Tibial artery (tissue), 4 donors: ENCODE measurements around the gene STAT2.

Experiments used
- DNase-seq, 2 donors: peaks; one replicate each; pipeline ENCODE4 v3.0.0-alpha.2; 2019
- H3K27ac ChIP-seq, 2 donors: fragments of 200-600 bp; sonication (generic) in 1 of 2; 1 replicate in 1 of 2; 2 replicates in 1 of 2; pipeline ENCODE4 v1.5.1; 2018 to 2019; ENCODE audit warnings: mild to moderate bottlenecking in 1 of 2
- H3K27me3 ChIP-seq, 2 donors: fragments of 200-600 bp; sonication (generic) in 1 of 2; one replicate each; pipeline versions ENCODE4 v1.5.1 to v1.6.0; 2016 to 2019
- H3K36me3 ChIP-seq, 3 donors: fragments of 200-600 bp; sonication (generic) in 2 of 3; one replicate each; pipeline ENCODE4 v1.5.1; 2016 to 2019; ENCODE audit warnings: mild to moderate bottlenecking in 2 of 3
- H3K4me1 ChIP-seq, 4 donors: fragments of 200-600 bp; sonication (generic) in 2 of 4; 1 replicate in 3 of 4; 2 replicates in 1 of 4; pipeline ENCODE4 v1.5.1; 2016 to 2019
- H3K4me3 ChIP-seq, 2 donors: fragments of 200-600 bp; sonication (generic) in 1 of 2; 1 replicate in 1 of 2; 2 replicates in 1 of 2; pipeline ENCODE4 v1.5.1; 2018 to 2019; ENCODE audit warnings: mild to moderate bottlenecking in 2 of 2
- H3K9me3 ChIP-seq, 3 donors: fragments of 200-600 bp; sonication (generic) in 1 of 3; one replicate each; pipeline ENCODE4 v1.5.1; 2016 to 2019
- CTCF ChIP-seq, 2 experiments: fragments of 200-600 bp in 1 of 2; fragments of 450-650 bp in 1 of 2; IDR thresholded peaks; one replicate each; pipeline ENCODE4 v1.5.1; 2017 to 2019; ENCODE audit warnings: antibody characterized with exemption in 2 of 2, mild to moderate bottlenecking in 1 of 2, moderate library complexity in 1 of 2
- intact Hi-C: fragments of 100-400 bp; cut with DNase I; formaldehyde crosslinking; loops from one replicate; pipeline ENCODE4 v1.15.0; 2023; ENCODE audit warnings: low total_unique reads

The STAT2 gene

GRCh38 chr12:56297400-56297799, 62.5 kb downstream of the STAT2 start:
- DNase-seq: no peak
- intact Hi-C loops: no loop called here
- no peaks in the 10 kb centered on the region for H3K27me3 ChIP-seq
- H3K36me3 ChIP-seq: no peaks in the 10 kb centered on the region
- H3K27ac ChIP-seq: no peak overlapping the region
- H3K9me3 ChIP-seq: no peaks in the 10 kb centered on the region
- H3K4me3 ChIP-seq: no peak overlapping the region
- TF ChIP-seq CTCF (IDR thresholded peaks at IDR 0.05): no peak
- H3K4me1 ChIP-seq: peaks cover 0 to 58% (median 37%) of the 10 kb centered on the region in 4 donors

GRCh38 chr12:56296295-56296694, 63.6 kb downstream of the STAT2 start:
- Histone ChIP-seq H3K4me3 (no peak overlapping the region), H3K9me3 (no peaks in the 10 kb centered on the region), H3K36me3 (peaks cover under 1 to 6% (median 5%) of the 10 kb centered on the region in 3 donors), H3K27ac (no peak overlapping the region), H3K27me3 (no peaks in the 10 kb centered on the region), H3K4me1 (peaks cover 0 to 49% (median 39%) of the 10 kb centered on the region in 4 donors)
- TF ChIP-seq CTCF (IDR thresholded peaks at IDR 0.05): no peak
- DNase-seq: no peak
- intact Hi-C loops: no loop called here

- Histone ChIP-seq H3K27ac (no peak overlapping the region), H3K4me3 (no peak overlapping the region), H3K9me3 (no peaks in the 10 kb centered on the region), H3K36me3 (peaks cover 3 to 20% (median 10%) of the 10 kb centered on the region in 3 donors), H3K4me1 (peaks cover 0 to 44% (median 26%) of the 10 kb centered on the region in 4 donors), H3K27me3 (no peaks in the 10 kb centered on the region)
- TF ChIP-seq CTCF (IDR thresholded peaks at IDR 0.05): no peak
- DNase-seq: no peak
- intact Hi-C loops: no loop called here
Observed at GRCh38 chr12:56293795-56294194, 66.1 kb downstream of the STAT2 start.
